ENCODE results near the gene ALPP.

ALPP gene

DNA sequence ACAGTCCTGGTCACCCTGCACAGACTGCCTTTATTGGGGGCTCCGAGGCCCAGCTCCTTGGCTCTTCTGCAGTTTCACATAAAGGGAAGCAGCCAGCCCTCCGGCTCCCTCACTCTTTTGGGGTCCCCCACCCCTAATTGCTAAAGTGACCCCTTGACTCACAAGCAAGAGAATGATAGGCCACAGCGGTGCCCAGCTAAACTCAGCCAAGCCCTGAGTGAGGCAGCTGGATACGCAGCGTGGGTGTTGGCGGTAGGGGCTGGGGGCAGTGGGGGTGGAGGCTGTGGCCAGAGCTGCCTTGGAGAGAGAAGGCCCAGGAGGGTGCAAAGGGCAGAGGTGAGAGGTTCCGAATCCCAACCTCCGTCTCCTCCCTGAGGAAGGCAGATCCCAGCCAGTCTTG lies 25.5 kb upstream of the ALPP start:
- Histone ChIP-seq H3K27ac (ENCODE audit: extremely low read depth, low read depth, low read length) (no peak overlapping the region), H3K4me3 (ENCODE audit: low read depth, low read length) (no peak overlapping the region), H3K4me1 (ENCODE audit: control insufficient read depth, insufficient read depth, low read length) (no peaks in the 10 kb centered on the region), H3K9me3 (ENCODE audit: control insufficient read depth, insufficient read depth, low read depth, low read length) (no peaks in the 10 kb centered on the region), H3K36me3 (ENCODE audit: control insufficient read depth in 2 of 2, insufficient read depth in 1 of 2, low read length in 2 of 2) (no peaks in the 10 kb centered on the region)
- CTCF ChIA-PET = no interaction called here
- POLR2A ChIA-PET = no interaction called here
- no peak for TF ChIP-seq ZNF623 (tag by site-specific recombination; IDR thresholded peaks at IDR 0.05)
- TF ChIP-seq, protein P1, sequence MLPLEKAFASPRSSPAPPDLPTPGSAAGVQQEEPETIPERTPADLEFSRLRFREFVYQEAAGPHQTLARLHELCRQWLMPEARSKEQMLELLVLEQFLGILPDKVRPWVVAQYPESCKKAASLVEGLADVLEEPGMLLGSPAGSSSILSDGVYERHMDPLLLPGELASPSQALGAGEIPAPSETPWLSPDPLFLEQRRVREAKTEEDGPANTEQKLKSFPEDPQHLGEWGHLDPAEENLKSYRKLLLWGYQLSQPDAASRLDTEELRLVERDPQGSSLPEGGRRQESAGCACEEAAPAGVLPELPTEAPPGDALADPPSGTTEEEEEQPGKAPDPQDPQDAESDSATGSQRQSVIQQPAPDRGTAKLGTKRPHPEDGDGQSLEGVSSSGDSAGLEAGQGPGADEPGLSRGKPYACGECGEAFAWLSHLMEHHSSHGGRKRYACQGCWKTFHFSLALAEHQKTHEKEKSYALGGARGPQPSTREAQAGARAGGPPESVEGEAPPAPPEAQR (tag by site-specific recombination; IDR thresholded peaks at IDR 0.05) = no peak
- TF ChIP-seq ZFHX2 (tag by site-specific recombination; conservative IDR thresholded peaks at IDR 0.05) = no peak
- TF ChIP-seq, protein P2, sequence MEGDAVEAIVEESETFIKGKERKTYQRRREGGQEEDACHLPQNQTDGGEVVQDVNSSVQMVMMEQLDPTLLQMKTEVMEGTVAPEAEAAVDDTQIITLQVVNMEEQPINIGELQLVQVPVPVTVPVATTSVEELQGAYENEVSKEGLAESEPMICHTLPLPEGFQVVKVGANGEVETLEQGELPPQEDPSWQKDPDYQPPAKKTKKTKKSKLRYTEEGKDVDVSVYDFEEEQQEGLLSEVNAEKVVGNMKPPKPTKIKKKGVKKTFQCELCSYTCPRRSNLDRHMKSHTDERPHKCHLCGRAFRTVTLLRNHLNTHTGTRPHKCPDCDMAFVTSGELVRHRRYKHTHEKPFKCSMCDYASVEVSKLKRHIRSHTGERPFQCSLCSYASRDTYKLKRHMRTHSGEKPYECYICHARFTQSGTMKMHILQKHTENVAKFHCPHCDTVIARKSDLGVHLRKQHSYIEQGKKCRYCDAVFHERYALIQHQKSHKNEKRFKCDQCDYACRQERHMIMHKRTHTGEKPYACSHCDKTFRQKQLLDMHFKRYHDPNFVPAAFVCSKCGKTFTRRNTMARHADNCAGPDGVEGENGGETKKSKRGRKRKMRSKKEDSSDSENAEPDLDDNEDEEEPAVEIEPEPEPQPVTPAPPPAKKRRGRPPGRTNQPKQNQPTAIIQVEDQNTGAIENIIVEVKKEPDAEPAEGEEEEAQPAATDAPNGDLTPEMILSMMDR (tag by site-specific recombination; IDR thresholded peaks at IDR 0.05) = no peak
- TF ChIP-seq ZNF221 (tag by site-specific recombination; IDR thresholded peaks at IDR 0.05; ENCODE audit: borderline replicate concordance) = no peak
- TF ChIP-seq ELK4 (IDR thresholded peaks at IDR 0.05; ENCODE audit: borderline replicate concordance, low read depth, low read length) = no peak
- TF ChIP-seq ZNF768 (tag by site-specific recombination; IDR thresholded peaks at IDR 0.05) = no peak
- TF ChIP-seq KLF8 (tag by site-specific recombination; IDR thresholded peaks at IDR 0.05) = no peak

DNA sequence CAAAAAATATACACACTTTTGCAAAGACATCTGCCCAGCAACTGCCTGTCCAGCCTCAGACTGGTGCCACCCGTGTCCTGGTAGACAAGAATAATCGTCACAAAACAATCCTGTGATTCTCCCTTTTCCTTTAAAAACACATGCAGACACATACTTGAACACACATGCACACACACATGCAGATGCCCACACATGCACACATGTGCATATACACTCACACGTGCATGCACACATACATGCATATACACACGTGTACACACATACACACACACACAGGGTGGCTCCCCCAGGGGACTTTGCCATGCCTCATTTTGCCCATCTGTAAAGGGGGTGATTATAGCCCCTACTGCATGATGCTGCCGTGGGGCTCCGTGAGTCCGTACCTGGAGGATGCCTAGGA lies 24.9 kb upstream of the ALPP start:
- TF ChIP-seq ZNF596 (tag by site-specific recombination; IDR thresholded peaks at IDR 0.05) = no peak
- TF ChIP-seq, protein P3, sequence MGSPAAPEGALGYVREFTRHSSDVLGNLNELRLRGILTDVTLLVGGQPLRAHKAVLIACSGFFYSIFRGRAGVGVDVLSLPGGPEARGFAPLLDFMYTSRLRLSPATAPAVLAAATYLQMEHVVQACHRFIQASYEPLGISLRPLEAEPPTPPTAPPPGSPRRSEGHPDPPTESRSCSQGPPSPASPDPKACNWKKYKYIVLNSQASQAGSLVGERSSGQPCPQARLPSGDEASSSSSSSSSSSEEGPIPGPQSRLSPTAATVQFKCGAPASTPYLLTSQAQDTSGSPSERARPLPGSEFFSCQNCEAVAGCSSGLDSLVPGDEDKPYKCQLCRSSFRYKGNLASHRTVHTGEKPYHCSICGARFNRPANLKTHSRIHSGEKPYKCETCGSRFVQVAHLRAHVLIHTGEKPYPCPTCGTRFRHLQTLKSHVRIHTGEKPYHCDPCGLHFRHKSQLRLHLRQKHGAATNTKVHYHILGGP (tag by site-specific recombination; IDR thresholded peaks at IDR 0.05) = no peak
- no peak for TF ChIP-seq ZNF560 (tag by site-specific recombination; IDR thresholded peaks at IDR 0.05; ENCODE audit: borderline replicate concordance)
- no peak for TF ChIP-seq ZNF785 (tag by site-specific recombination; IDR thresholded peaks at IDR 0.05)
- TF ChIP-seq ZNF624 (tag by site-specific recombination; IDR thresholded peaks at IDR 0.05) = no peak
- TF ChIP-seq, protein P1 (tag by site-specific recombination; IDR thresholded peaks at IDR 0.05) = no peak
- no peak for TF ChIP-seq HOXA7 (CRISPR knock-in tag; IDR thresholded peaks at IDR 0.05; ENCODE audit: borderline replicate concordance)
- TF ChIP-seq OSR2 (tag by site-specific recombination; IDR thresholded peaks at IDR 0.05) = no peak
- no peak for TF ChIP-seq OVOL3 (tag by site-specific recombination; IDR thresholded peaks at IDR 0.05)
- TF ChIP-seq ZNF843 (tag by site-specific recombination; IDR thresholded peaks at IDR 0.05) = no peak
- TF ChIP-seq ZBTB1 (tag by site-specific recombination; IDR thresholded peaks at IDR 0.05) = no peak
- no peak for TF ChIP-seq ZNF549 (tag by site-specific recombination; IDR thresholded peaks at IDR 0.05)
- TF ChIP-seq, protein P4, sequence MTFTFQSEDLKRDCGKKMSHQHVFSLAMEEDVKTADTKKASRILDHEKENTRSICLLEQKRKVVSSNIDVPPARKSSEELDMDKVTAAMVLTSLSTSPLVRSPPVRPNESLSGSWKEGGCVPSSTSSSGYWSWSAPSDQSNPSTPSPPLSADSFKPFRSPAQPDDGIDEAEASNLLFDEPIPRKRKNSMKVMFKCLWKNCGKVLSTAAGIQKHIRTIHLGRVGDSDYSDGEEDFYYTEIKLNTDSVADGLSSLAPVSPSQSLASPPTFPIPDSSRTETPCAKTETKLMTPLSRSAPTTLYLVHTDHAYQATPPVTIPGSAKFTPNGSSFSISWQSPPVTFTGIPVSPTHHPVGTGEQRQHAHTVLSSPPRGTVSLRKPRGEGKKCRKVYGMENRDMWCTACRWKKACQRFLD (tag by site-specific recombination; IDR thresholded peaks at IDR 0.05) = no peak
- TF ChIP-seq ZNF677 (tag by site-specific recombination; IDR thresholded peaks at IDR 0.05) = no peak
- TF ChIP-seq ZNF514 (tag by site-specific recombination; IDR thresholded peaks at IDR 0.05) = no peak
- no peak for TF ChIP-seq ZNF600 (tag by site-specific recombination; IDR thresholded peaks at IDR 0.05)
- TF ChIP-seq SP2 (tag by site-specific recombination; IDR thresholded peaks at IDR 0.05) = no peak
- no peak for TF ChIP-seq ZNF112 (tag by site-specific recombination; IDR thresholded peaks at IDR 0.05)
- TF ChIP-seq, protein P5, sequence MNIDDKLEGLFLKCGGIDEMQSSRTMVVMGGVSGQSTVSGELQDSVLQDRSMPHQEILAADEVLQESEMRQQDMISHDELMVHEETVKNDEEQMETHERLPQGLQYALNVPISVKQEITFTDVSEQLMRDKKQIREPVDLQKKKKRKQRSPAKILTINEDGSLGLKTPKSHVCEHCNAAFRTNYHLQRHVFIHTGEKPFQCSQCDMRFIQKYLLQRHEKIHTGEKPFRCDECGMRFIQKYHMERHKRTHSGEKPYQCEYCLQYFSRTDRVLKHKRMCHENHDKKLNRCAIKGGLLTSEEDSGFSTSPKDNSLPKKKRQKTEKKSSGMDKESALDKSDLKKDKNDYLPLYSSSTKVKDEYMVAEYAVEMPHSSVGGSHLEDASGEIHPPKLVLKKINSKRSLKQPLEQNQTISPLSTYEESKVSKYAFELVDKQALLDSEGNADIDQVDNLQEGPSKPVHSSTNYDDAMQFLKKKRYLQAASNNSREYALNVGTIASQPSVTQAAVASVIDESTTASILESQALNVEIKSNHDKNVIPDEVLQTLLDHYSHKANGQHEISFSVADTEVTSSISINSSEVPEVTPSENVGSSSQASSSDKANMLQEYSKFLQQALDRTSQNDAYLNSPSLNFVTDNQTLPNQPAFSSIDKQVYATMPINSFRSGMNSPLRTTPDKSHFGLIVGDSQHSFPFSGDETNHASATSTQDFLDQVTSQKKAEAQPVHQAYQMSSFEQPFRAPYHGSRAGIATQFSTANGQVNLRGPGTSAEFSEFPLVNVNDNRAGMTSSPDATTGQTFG (tag by site-specific recombination; IDR thresholded peaks at IDR 0.05; ENCODE audit: borderline replicate concordance) = no peak
- ChIA-PET POLR2A (no interaction called here), CTCF (no interaction called here)
- H3K4me1 ChIP-seq (ENCODE audit: control insufficient read depth, insufficient read depth, low read length) = no peaks in the 10 kb centered on the region
- H3K27ac ChIP-seq (ENCODE audit: extremely low read depth, low read depth, low read length) = no peak overlapping the region
- H3K36me3 ChIP-seq (ENCODE audit: control insufficient read depth in 2 of 2, insufficient read depth in 1 of 2, low read length in 2 of 2) = no peaks in the 10 kb centered on the region
- no peaks in the 10 kb centered on the region for H3K9me3 ChIP-seq (ENCODE audit: control insufficient read depth, insufficient read depth, low read depth, low read length)
- no peak overlapping the region for H3K4me3 ChIP-seq (ENCODE audit: low read depth, low read length)

All from HEK293 (cell line).